C1 segment of cervical spinal cord (tissue), 14 donors: ENCODE measurements around the gene HAGH.
A peak's percentile ranks its signal among the peaks of the same experiment; 100 is the strongest.

ENCODE experiments used
- DNase-seq, 14 donors: peaks; one replicate each; lab custom pipeline; 2025; lab: John Stamatoyannopoulos, UW

The HAGH gene

GRCh38 chr16:1831186-1832075, 4.8 kb upstream of the HAGH start:
- DNase-seq: no peak

- no peak for DNase-seq
Measured at GRCh38 chr16:1830213-1830612, 3.6 kb upstream of the HAGH start.

- DNase-seq: no peak
Measured at GRCh38 chr16:1828645-1829410, 2.2 kb upstream of the HAGH start.

GRCh38 chr16:1825864-1826690, 548 bp downstream of the HAGH start:
- DNase-seq: no peak

- no peak for DNase-seq
Measured at GRCh38 chr16:1825381-1825863, 1.2 kb downstream of the HAGH start.

- peak in 1 of 14 donors; percentile 11 for DNase-seq
Measured at GRCh38 chr16:1823821-1824220, 2.8 kb downstream of the HAGH start.

GRCh38 chr16:1822801-1823200, 3.8 kb downstream of the HAGH start:
- no peak for DNase-seq

- DNase-seq: no peak
Measured at GRCh38 chr16:1821861-1822611, 4.6 kb downstream of the HAGH start.

GRCh38 chr16:1820946-1821290, 5.7 kb downstream of the HAGH start:
- no peak for DNase-seq

GRCh38 chr16:1820096-1820945, 6.3 kb downstream of the HAGH start:
- DNase-seq: no peak

GRCh38 chr16:1819611-1820010, 7.0 kb downstream of the HAGH start:
- no peak for DNase-seq

GRCh38 chr16:1818873-1819525, 7.6 kb downstream of the HAGH start:
- no peak for DNase-seq

- no peak for DNase-seq
Measured at GRCh38 chr16:1818204-1818872, 8.3 kb downstream of the HAGH start.

- no peak for DNase-seq
Measured at GRCh38 chr16:1817716-1818115, 8.9 kb downstream of the HAGH start.

GRCh38 chr16:1817276-1817589, 9.4 kb downstream of the HAGH start:
- DNase-seq: no peak

GRCh38 chr16:1816396-1817275, 10.0 kb downstream of the HAGH start:
- DNase-seq: no peak

- no peak for DNase-seq
Measured at GRCh38 chr16:1815461-1815860, 11.2 kb downstream of the HAGH start.

- DNase-seq: peak in 1 of 14 donors; percentile 49
Measured at GRCh38 chr16:1812732-1813163, 13.9 kb downstream of the HAGH start.
